Skeletal muscle tissue (tissue), 4 donors: ENCODE results near the gene SNCB. TPM values are rescaled to one million over a fixed set of nuclear protein-coding genes. Genes with fewer than 3 reads are reported as not detected.

Source experiments
- H3K27ac ChIP-seq: one replicate; pipeline ENCODE4 v1.7.0; 2013; ENCODE audit warnings: mild to moderate bottlenecking, low read depth, low read length, inconsistent platforms
- H3K27me3 ChIP-seq, 3 donors: one replicate each; pipeline ENCODE4 v1.7.0; 2013; ENCODE audit warnings: low read length in 3 of 3; ENCODE audit not compliant: control insufficient read depth in 3 of 3, insufficient read depth in 3 of 3
- H3K36me3 ChIP-seq, 3 donors: one replicate each; pipeline ENCODE4 v1.7.0; 2013; ENCODE audit warnings: low read length in 3 of 3; ENCODE audit not compliant: control insufficient read depth in 3 of 3, insufficient read depth in 3 of 3
- H3K4me1 ChIP-seq, 3 donors: one replicate each; pipeline ENCODE4 v1.7.0; 2013; ENCODE audit warnings: low read length in 3 of 3, mild to moderate bottlenecking in 3 of 3; ENCODE audit not compliant: control insufficient read depth in 3 of 3, insufficient read depth in 3 of 3
- H3K4me3 ChIP-seq, 3 donors: one replicate each; pipeline ENCODE4 v1.7.0; 2013; ENCODE audit warnings: low read length in 3 of 3
- H3K9ac ChIP-seq, 3 donors: one replicate each; pipeline ENCODE4 v1.7.0; 2013; ENCODE audit warnings: low read length in 3 of 3, mild to moderate bottlenecking in 3 of 3, moderate library complexity in 2 of 3, low read depth in 1 of 3
- H3K9me3 ChIP-seq, 3 donors: one replicate each; pipeline ENCODE4 v1.7.0; 2013; ENCODE audit warnings: low read length in 3 of 3; ENCODE audit not compliant: control insufficient read depth in 3 of 3
- total RNA-seq: library from RNA; depleted of rRNA; stranded (reverse); fragments of >200 nt; gene quantifications from one replicate; pipeline ENCODE4 v1.2.3, GENCODE V29; 2014
- donor health status: Osteomylitis.

The SNCB gene
- not detected for total RNA-seq

GRCh38 chr5:176629853-176630680 is at the start of gene SNCB, which contains the start of gene EIF4E1B:
Gene SNCB (minus strand): TSS chr5:176630534. CDS start chr5:176629654, 880 bp downstream.
Gene EIF4E1B (plus strand): TSS chr5:176630675. CDS start chr5:176642788, 12,113 bp downstream.
- H3K9me3 ChIP-seq, result no peaks in the 10 kb centered on the region
- H3K36me3 ChIP-seq, result no peaks in the 10 kb centered on the region
- H3K4me1 ChIP-seq, result peaks cover 9 to 13% (median 12%) of the 10 kb centered on the region in 3 donors
- peak within 1 kb of the TSS in 1 of 3 donors; percentile 66 for H3K9ac ChIP-seq
- peak within 1 kb of the TSS; percentile 31 to 69 (median 52) for H3K4me3 ChIP-seq
- H3K27me3 ChIP-seq, result peaks cover 47 to 67% (median 54%) of the 10 kb centered on the region in 3 donors
- no peak within 1 kb of the TSS for H3K27ac ChIP-seq

DNA sequence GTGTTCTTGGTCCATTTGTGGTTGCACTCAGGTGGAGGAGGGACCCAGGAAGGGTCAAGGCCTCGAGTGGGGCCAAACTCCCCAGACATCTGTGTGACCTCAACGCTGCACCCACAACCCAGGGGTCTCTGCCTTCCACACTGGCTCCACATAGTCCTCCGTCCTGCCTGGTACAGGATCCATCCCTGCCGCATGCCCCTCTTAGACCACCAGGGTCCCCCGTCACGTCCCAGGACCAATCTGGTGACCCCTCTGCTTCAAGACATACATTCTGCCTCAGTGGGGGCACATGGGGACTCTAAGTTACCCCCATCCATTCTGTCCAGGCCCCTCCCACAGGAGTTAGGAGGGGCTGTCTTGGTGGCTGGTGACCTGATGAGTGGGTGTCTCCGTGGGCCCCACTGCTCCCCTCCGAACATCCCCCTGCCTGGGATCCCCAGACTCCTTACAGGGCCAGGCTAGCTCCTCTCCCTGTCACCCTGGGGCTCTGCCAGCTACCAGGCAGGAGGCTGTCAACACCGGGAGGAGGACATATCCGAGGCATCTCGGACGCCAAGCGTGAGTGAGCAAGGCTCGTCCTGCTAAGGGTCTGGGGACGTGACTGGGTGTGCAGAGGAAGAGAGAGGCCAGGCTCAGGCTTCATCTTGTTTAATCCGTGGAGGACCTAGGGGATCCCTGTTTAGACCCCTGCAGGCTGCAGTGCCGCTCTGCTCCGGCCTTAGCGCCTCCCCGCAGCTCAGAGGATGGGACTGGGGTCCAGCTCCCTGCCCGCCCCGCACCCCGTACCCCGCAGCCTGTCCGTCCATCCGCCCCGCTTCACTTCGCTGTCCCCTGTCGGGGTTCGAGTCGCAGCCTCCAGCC is 49.3 kb upstream of the SNCB start:
- H3K9ac ChIP-seq, result no peak overlapping the region
- H3K4me1 ChIP-seq, result peaks cover 7 to 19% (median 9%) of the 10 kb centered on the region in 3 donors
- H3K27ac ChIP-seq, result no peak overlapping the region
- peaks cover 10 to 30% (median 12%) of the 10 kb centered on the region in 3 donors for H3K27me3 ChIP-seq
- H3K4me3 ChIP-seq, result no peak overlapping the region
- H3K9me3 ChIP-seq, result no peaks in the 10 kb centered on the region
- no peaks in the 10 kb centered on the region for H3K36me3 ChIP-seq

DNA sequence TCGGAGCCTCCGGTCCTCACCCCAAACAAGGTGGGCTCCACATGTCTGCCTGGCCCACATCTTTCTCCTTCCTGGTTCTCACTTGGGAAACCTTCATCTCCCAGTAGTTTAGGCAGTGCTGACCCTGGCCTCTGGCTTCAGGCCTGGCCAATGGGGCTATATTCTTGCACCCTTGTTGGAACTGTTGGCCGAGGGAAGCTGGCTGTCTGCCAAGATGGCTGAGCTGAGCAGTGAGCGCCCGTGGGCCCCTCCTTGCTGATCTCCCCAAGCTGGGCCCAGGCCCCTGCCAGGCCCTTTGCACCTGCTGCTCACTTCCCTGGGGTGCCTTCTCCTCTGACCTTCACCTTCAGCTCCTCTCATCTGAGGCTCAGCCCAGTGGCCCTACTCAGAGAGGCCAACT is 48.2 kb upstream of the SNCB start:
- Histone ChIP-seq H3K9ac (no peak overlapping the region), H3K4me3 (no peak overlapping the region), H3K36me3 (no peaks in the 10 kb centered on the region), H3K4me1 (peaks cover 7 to 22% (median 14%) of the 10 kb centered on the region in 3 donors), H3K27me3 (peaks cover 10 to 33% (median 12%) of the 10 kb centered on the region in 3 donors), H3K9me3 (no peaks in the 10 kb centered on the region), H3K27ac (no peak overlapping the region)

- Histone ChIP-seq H3K4me3 (no peak overlapping the region), H3K9me3 (no peaks in the 10 kb centered on the region), H3K27ac (no peak overlapping the region), H3K9ac (no peak overlapping the region), H3K4me1 (peaks cover 7 to 23% (median 15%) of the 10 kb centered on the region in 3 donors), H3K27me3 (peaks cover 7 to 28% (median 12%) of the 10 kb centered on the region in 3 donors), H3K36me3 (no peaks in the 10 kb centered on the region)
These were observed 47.0 kb upstream of the SNCB start for GRCh38 chr5:176677209-176677939.

- Histone ChIP-seq H3K4me3 (no peak overlapping the region), H3K27ac (no peak overlapping the region), H3K9ac (no peak overlapping the region), H3K4me1 (peaks cover 7 to 23% (median 15%) of the 10 kb centered on the region in 3 donors), H3K27me3 (peaks cover 4 to 27% (median 14%) of the 10 kb centered on the region in 3 donors), H3K36me3 (no peaks in the 10 kb centered on the region), H3K9me3 (no peaks in the 10 kb centered on the region)
These were observed 46.1 kb upstream of the SNCB start for GRCh38 chr5:176676361-176676824.

- Histone ChIP-seq H3K4me1 (peaks cover 7 to 23% (median 15%) of the 10 kb centered on the region in 3 donors), H3K27me3 (peaks cover 4 to 30% (median 13%) of the 10 kb centered on the region in 3 donors)
These were observed 45.5 kb upstream of the SNCB start for GRCh38 chr5:176675676-176676360.

DNA sequence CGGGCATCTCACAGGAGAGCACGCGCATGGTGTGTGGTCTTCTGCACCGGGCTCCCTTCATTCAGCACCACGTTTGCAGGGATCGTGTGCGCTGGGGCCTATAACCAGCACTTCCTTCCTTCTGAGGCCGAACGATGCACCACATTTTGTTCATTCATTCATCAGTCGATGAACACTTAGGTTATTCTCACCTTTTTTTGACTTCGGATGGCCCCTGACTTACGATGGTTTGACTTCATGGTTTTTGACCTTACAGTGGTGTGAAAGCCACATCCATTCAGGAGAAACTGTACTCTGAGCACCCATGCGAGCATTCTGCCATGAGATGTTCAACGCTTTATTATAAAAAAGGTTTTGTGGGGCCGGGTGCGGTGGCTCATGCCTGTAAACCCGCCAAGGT is 44.5 kb upstream of the SNCB start:
- no peak overlapping the region for H3K4me3 ChIP-seq
- H3K4me1 ChIP-seq, result peaks cover 7 to 23% (median 15%) of the 10 kb centered on the region in 3 donors
- no peak overlapping the region for H3K9ac ChIP-seq
- no peaks in the 10 kb centered on the region for H3K9me3 ChIP-seq
- H3K27ac ChIP-seq, result no peak overlapping the region
- H3K27me3 ChIP-seq, result peaks cover 4 to 30% (median 14%) of the 10 kb centered on the region in 3 donors
- H3K36me3 ChIP-seq, result no peaks in the 10 kb centered on the region

More at GRCh38 chr5:176675676-176676360, 45.5 kb upstream of the SNCB start:
- Histone ChIP-seq H3K9me3 (no peaks in the 10 kb centered on the region), H3K36me3 (no peaks in the 10 kb centered on the region), H3K4me3 (no peak overlapping the region), H3K9ac (no peak overlapping the region), H3K27ac (no peak overlapping the region)

DNA sequence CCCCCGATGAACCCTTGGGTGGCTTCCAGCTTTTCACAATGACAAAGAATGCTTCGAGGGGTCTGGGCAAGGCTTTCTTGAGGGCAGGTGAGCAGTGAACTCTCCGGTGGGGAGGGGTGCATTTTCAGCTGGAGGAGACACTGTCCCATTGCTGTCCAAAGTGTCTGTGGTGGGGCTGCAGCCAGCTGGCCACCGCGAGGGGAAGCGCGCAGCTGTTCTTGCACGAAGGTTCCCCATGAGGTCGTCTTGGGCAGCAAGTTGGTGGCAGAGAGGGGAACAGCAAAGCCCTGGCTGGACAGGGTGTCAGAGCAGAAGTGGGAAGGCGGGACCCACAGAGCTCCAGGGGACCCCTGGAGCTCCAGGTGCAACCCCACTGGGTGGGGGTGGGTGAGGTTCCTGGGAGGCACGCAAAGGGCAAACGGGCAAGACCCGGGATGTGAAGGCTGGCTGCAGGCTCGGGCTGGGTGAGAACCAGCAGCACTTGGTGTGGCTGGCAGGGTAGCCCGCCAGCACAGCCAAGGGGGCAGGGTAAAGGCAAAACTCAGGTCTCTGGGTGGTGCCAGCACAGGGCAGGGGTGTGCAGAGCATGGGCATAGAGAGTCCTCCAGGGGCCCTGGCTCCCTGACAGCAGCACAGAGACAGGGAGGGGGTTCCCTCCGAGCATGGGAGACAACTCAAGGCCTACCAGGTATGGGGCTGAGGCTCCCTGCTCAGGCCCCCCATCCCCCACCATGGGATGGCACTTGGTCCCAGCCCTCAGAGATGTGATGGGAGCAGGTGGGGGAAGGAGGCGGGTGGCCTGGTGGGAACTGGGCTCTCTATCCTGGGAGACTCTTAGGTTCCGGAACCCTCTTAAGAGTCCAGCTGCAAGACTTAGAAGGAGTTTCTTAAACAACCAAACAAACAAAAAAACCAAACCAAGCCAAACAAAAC is 43.6 kb upstream of the SNCB start:
- H3K4me3 ChIP-seq, result no peak overlapping the region
- no peak overlapping the region for H3K9ac ChIP-seq
- peaks cover 7 to 23% (median 15%) of the 10 kb centered on the region in 3 donors for H3K4me1 ChIP-seq
- no peak overlapping the region for H3K27ac ChIP-seq
- H3K9me3 ChIP-seq, result no peaks in the 10 kb centered on the region
- no peaks in the 10 kb centered on the region for H3K36me3 ChIP-seq
- H3K27me3 ChIP-seq, result peaks cover 3 to 28% (median 12%) of the 10 kb centered on the region in 3 donors
